Kasumi-1 (cell line): ENCODE results near the gene GLE1.
"Not testable (repeated sequence)": the region's sequence is repeated elsewhere in the genome, so short reads cannot be mapped to it uniquely, and the experiment has no call there.

Experiments used
- DNase-seq, 2 experiments: peaks; one replicate each; lab custom pipeline; 2025; lab: John Stamatoyannopoulos, UW

The GLE1 gene

GRCh38 chr9:128552153-128552743, 47.7 kb downstream of the GLE1 start, which contains the start of gene SPTAN1:
Gene SPTAN1 (plus strand): TSS chr9:128552587. CDS start chr9:128566741, 14,154 bp downstream.
- peak; percentile 86 to 89 for DNase-seq

- peak; percentile 23 to 36 for DNase-seq
Measured at GRCh38 chr9:128552744-128553440, 48.4 kb downstream of the GLE1 start.

DNA sequence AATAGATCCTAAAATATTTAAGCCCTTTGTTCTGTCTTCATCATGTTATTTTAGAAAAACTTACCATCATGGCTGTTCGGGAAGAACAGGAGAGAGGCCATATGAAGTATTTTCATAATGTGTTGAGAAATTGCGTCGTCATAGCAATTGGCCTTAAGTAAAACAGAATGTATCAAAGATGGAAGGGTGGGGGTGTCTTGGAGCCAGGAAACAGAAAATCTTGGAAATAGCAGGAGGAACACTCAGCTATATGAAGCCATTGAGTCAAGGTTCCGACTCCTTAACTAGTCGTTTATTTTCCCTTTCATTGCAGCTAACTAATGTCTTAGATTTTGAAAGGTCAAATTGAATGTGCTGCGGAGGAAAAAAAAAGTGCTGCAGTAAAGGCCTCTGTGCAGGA, 49.2 kb downstream of the GLE1 start:
- DNase-seq = no peak

DNA sequence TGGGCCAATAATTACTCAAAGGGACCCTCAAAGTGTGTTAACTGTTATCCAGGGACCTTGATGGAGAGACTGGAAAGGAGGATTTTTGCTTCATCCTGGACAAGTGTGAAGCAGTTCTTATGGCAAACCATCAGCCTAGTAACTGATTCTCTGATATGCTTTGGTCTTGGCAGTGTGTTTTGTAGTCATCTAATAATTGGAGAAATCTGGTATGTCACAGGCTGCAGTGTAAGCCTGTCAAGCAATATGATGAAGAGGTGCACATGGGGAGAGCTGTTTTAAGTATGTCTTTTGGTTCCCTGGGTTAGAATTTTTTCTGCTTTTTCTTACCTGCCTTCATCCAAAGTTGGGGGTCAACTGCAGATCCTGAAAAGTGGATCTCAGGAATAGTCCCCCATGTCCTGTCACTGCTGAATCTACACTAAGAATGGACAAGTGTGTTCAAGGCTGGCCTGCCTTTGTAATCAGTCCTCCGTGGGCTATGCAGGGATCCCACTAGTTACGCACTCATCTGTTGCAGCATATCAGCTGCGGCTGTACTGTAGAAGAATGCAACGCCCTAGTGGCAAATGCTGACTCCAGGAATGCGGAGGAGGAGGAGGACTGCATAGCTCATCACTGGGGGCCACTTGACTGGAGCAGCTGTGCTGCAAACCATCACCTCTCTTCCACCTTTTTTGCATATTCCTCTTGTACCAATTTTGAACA, 49.8 kb downstream of the GLE1 start:
- peak in 1 of 2 experiments; percentile 13 for DNase-seq

GRCh38 chr9:128555180-128555721, 50.7 kb downstream of the GLE1 start:
- no peak for DNase-seq

DNA sequence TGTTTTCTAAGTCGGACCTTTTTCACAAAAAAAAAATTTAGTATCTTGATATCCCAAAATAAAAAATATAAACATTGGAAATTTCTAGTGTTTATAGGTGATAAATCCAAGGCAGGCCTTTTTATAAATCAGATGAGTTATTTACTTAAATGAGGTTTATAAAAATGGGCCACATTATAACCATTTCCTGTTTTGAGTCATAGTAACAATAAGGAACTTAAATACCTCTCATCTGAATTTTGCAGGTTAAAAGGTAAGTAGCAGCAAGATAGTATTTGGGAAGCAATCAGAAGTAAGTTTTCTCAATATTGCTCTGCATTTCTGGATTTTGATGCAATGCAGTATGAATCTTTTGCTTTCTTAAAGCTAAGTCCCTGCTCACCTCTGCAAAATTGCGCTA, 51.8 kb downstream of the GLE1 start:
- DNase-seq = no peak

DNA sequence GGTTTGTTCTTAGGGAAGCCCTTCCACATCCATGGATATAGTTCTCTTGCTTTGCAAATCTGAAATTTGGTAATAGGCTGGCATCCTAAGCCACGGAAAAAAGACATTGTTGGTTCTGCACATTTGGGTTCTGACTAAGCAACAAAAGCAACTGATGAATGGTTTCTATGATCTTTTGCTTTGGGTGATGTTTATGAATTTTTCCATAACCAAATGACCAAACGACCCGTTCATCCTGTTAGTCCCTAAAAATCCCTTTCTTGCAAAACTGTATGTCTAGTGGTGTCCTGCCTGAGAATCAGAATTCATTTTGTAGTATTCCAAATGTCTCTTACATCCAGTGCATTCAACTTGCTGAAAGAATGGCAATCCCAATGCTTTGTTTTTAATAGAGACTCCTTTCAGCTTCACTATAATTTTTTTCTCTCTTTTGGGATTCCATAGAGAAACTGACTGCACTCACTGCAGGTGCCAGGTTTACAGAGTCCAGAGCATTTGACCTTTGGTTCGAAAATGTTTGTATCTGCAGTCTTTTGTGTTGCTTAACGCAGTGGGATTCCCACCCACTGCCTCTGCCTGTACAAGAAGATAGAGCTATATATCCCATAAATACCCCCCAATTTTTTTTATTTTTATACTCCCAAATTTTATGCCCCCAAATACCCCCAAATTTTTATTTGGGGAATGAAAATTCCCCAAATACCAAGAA, 52.6 kb downstream of the GLE1 start:
- no peak for DNase-seq

- peak; percentile 58 to 61 for DNase-seq
Measured at GRCh38 chr9:128558431-128559310, 54.2 kb downstream of the GLE1 start.

GRCh38 chr9:128565578-128565977, 61.1 kb downstream of the GLE1 start:
- no peak for DNase-seq

GRCh38 chr9:128568470-128569078, 64.1 kb downstream of the GLE1 start:
- DNase-seq = no peak

GRCh38 chr9:128575469-128575868, 71.0 kb downstream of the GLE1 start:
- DNase-seq = no peak

DNA sequence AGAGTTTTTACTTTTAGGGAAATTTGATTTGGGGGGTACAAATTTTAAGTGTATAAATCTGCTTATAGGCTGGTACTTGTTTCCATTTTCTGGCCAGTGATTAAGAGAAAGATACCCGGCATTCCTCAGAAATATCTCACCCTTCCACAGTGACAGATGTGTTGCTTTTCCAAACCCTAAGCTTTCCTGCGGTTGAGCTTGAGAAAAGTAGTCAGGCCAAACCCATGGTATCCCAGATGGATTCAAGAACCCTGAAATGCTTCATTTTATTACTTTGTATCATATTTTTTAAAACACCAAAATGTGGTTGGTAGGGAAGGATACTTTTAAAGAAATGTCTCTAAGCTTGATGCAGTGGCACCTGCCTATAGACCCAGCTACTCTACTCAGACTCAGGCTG, 71.4 kb downstream of the GLE1 start:
- DNase-seq = no peak

DNA sequence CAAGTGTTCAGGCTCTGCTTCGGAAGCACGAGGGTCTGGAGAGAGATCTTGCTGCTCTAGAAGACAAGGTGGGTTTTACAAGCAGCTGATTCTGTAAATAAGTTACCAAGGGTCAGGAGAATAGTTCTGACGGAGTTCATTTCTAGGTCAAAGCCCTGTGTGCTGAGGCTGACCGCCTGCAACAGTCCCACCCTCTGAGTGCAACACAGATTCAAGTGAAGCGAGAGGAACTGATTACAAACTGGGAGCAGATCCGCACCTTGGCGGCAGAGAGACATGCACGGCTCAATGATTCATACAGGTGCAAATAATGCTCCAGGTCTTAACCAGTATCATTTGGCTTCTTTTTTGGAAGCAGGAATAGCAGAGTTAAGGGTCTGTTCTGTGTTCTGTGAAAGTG, 72.7 kb downstream of the GLE1 start:
- no peak for DNase-seq

- no peak for DNase-seq
Measured at GRCh38 chr9:128579194-128579593, 74.7 kb downstream of the GLE1 start.

DNA sequence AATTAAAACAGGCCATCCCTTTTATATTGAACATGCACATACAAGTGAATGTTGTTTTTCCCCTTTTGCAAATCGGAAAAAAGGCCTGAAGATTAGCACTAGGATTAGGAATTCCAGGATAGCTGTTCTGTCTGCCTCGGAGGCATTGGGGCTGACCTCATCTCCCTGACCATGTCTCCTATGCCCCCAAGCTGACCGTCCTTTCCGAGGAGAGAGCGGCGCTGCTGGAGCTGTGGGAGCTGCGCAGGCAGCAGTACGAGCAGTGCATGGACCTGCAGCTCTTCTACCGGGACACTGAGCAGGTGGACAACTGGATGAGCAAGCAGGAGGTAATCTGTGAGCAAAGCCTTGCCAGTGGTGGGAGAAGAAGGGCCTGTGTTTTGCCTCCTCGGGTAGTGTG, 76.2 kb downstream of the GLE1 start:
- no peak for DNase-seq

DNA sequence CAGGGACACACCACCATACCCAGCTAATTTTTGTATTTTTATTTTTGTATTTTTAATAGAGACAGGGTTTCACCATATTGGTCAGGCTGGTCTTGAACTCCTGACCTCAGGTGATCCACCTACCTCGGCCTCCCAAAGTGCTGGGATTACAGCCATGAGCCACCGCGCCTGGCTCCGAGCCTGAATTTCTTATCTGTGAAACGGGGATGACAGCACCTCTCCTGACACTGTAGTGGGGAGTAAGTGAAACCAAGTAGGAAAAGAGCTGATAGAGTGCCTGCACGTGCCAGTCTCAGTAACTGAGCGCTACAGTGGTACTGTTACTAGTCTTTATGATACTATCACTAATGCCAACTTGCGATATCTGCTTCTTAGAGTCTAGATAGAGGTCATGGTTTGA, 80.6 kb downstream of the GLE1 start:
- DNase-seq = not testable (repeated sequence)

DNA sequence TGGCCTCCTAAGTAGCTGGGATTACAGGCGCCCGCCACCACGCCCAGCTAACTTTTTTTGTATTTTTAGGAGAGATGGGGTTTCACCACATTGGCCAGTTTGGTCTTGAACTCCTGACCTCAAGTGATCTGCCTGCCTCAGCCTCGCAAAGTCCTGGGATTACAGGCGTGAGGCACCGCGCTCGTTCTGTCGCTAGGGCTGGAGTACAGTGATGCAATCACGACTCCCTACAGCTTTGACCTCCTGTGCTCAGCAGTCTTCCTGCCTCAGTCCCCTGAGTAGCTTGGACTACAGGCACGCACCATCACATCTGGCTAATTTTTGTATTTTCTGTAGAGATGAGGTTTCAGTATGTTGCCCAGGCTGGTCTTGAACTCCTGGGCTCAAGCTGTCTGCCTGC, 82.4 kb downstream of the GLE1 start:
- DNase-seq = not testable (repeated sequence)

- no peak for DNase-seq
Measured at GRCh38 chr9:128587453-128587852, 82.9 kb downstream of the GLE1 start.

GRCh38 chr9:128588581-128589233, 84.2 kb downstream of the GLE1 start:
- DNase-seq = no peak
